ENCODE measurements around the gene APCDD1. TPM values are rescaled to one million over a fixed set of nuclear protein-coding genes. Genes with fewer than 3 reads are reported as not detected.
A peak's percentile ranks its signal among the peaks of the same experiment; 100 is the strongest.

Gene APCDD1
- total RNA-seq, 2 donors from 2014 or later = 41.0 to 126 TPM

DNA sequence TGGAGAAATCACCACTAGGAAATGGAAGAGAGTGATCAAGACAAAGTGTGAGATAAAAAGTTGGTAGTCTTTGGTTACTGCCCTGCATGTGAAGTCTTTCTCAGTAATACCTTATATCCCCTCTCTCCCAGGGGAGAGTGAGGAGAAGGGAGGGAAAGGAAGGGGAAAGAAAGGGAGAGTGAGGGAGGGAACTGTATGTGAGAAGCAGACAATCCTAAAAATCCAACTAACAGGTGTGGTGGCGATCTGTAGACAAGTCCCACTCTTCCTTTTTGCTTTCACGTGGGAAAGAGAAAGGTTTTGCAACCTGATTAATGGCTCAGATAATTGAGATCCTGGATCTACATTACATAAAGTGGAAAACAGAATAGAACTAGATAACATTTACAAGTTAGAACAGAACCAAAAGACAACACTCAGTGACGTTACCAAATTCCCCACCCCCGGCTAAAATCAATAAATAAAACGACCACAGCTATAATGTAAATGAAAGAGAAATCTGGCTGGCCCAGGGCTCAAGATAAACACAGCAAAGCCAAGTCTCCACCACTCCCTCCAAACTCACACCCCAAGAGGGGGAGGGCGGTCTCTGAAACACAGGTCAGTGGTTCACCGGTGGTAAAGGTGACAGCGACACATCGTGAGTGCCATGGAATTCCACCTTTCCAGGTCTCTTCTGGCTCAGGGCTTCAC is 10.0 kb upstream of the APCDD1 start:
- H3K36me3 ChIP-seq = no peaks in the 10 kb centered on the region
- H3K9me3 ChIP-seq = no peaks in the 10 kb centered on the region
- intact Hi-C loops (cut with DNase I) = no loop called here
- no peak overlapping the region for H3K4me3 ChIP-seq
- peaks cover 8% of the 10 kb centered on the region for H3K4me1 ChIP-seq (replicated peaks)
- TF ChIP-seq POLR2AphosphoS5 (IDR thresholded peaks at IDR 0.05) = peak; percentile 79
- TF ChIP-seq, protein P1, sequence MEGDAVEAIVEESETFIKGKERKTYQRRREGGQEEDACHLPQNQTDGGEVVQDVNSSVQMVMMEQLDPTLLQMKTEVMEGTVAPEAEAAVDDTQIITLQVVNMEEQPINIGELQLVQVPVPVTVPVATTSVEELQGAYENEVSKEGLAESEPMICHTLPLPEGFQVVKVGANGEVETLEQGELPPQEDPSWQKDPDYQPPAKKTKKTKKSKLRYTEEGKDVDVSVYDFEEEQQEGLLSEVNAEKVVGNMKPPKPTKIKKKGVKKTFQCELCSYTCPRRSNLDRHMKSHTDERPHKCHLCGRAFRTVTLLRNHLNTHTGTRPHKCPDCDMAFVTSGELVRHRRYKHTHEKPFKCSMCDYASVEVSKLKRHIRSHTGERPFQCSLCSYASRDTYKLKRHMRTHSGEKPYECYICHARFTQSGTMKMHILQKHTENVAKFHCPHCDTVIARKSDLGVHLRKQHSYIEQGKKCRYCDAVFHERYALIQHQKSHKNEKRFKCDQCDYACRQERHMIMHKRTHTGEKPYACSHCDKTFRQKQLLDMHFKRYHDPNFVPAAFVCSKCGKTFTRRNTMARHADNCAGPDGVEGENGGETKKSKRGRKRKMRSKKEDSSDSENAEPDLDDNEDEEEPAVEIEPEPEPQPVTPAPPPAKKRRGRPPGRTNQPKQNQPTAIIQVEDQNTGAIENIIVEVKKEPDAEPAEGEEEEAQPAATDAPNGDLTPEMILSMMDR (IDR thresholded peaks at IDR 0.05) = no peak
- no peaks in the 10 kb centered on the region for H3K27me3 ChIP-seq (replicated peaks; ENCODE audit: insufficient read depth)
- WGBS = 21% methylated on average over 9 of the region's 9 CpGs
- H3K27ac ChIP-seq = peak overlapping the region; percentile 54 to 65
- peak; percentile 74 for DNase-seq (ENCODE audit: low spot score)

DNA sequence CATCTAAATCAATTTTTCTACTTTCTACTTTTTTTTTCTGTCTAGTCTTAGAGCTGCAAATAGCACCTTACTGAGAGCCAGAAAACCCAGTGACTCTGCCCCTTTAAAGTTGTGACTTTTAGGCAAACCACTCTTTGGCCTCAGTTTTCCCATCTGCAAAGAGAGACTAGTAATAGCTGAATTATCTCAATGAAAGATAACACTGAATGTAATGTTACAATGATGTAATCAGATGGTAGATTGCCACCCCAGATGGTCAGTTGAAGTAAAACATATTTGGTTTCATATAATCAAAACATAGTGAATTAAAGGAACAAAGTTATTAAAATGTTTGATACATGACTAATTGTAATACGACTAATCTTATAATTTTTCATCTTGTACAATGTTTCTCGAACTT is 5.0 kb upstream of the APCDD1 start:
- DNase-seq (ENCODE audit: low spot score) = no peak
- Histone ChIP-seq H3K36me3 (no peaks in the 10 kb centered on the region), H3K4me3 (no peak overlapping the region), H3K27ac (no peak overlapping the region), H3K9me3 (no peaks in the 10 kb centered on the region), H3K27me3 (replicated peaks; ENCODE audit: insufficient read depth) (no peaks in the 10 kb centered on the region), H3K4me1 (replicated peaks) (no peaks in the 10 kb centered on the region)
- 37% methylated on average over 2 of the region's 2 CpGs for WGBS
- TF ChIP-seq, protein P1 (IDR thresholded peaks at IDR 0.05) = no peak
- TF ChIP-seq POLR2A (IDR thresholded peaks at IDR 0.05) = no peak
- no peak for TF ChIP-seq POLR2AphosphoS5 (IDR thresholded peaks at IDR 0.05)
- intact Hi-C loops (cut with DNase I) = no loop called here

DNA sequence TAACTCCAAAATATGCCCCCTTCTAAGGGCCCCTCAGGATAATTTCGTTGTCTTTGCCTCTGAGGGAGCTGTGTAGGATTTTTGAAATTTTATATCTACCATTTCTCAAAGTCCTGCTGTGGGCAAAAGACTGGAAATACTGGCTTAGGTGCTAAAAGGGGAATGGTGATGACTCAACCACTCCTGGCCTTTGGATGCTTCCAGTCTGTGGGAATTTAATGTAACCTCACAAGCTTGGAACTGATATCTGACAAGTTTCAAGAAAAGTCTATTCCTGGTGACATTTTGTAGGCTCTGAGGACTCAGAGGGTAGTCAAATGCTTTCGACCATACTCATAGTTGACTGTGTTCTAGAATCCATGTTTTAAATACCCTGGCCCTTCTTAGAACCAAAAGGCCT is 3.4 kb upstream of the APCDD1 start:
- no peaks in the 10 kb centered on the region for H3K9me3 ChIP-seq
- H3K4me3 ChIP-seq = no peak overlapping the region
- intact Hi-C loops (cut with DNase I) = no loop called here
- WGBS = 86% methylated on average over 2 of the region's 2 CpGs
- TF ChIP-seq POLR2A (IDR thresholded peaks at IDR 0.05) = no peak
- TF ChIP-seq POLR2AphosphoS5 (IDR thresholded peaks at IDR 0.05) = no peak
- TF ChIP-seq, protein P1 (IDR thresholded peaks at IDR 0.05) = no peak
- no peak for DNase-seq (ENCODE audit: low spot score)
- no peaks in the 10 kb centered on the region for H3K36me3 ChIP-seq
- no peaks in the 10 kb centered on the region for H3K4me1 ChIP-seq (replicated peaks)
- H3K27me3 ChIP-seq (replicated peaks; ENCODE audit: insufficient read depth) = no peaks in the 10 kb centered on the region
- H3K27ac ChIP-seq = no peak overlapping the region

DNA sequence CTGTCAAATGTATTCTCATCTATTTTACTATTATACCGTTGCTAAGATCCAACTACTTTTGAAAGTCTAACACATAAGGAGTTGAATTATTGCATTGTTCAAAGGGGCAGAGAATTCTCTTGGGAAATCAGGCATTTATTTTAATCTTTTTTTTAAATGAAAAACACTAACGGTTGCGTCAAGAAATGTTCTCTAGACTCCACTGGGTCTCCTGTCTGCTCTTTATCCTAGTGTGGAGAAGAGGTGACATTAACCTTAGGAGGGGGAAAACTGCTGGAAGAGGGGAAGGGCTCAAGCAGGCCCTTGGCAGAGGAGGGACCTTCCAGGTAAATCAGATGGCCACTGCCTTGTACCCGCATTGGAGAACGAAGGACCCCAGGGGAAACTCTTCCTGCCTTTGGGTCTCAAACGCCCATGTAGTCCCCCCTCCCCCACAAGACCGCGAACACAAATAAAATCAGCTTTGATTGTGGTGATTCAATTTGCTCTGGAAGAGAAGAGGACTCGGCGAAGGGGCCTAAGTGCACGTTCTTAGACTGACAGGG is 1.1 kb upstream of the APCDD1 start:
- DNase-seq (ENCODE audit: low spot score) = no peak
- peaks cover 2% of the 10 kb centered on the region for H3K4me1 ChIP-seq (replicated peaks)
- intact Hi-C loops (cut with DNase I) = no loop called here
- H3K9me3 ChIP-seq = no peaks in the 10 kb centered on the region
- no peaks in the 10 kb centered on the region for H3K36me3 ChIP-seq
- H3K27me3 ChIP-seq (replicated peaks; ENCODE audit: insufficient read depth) = no peaks in the 10 kb centered on the region
- WGBS = 41% methylated on average over 11 of the region's 11 CpGs
- peak overlapping the region; percentile 88 to 90 for H3K27ac ChIP-seq
- TF ChIP-seq POLR2AphosphoS5 (IDR thresholded peaks at IDR 0.05) = no peak
- TF ChIP-seq, protein P1 (IDR thresholded peaks at IDR 0.05) = no peak
- TF ChIP-seq POLR2A (IDR thresholded peaks at IDR 0.05) = no peak
- peak overlapping the region in 1 of 2 donors; percentile 64 for H3K4me3 ChIP-seq
